Measurements from ENCODE around the gene NTNG2.
"Not testable (repeated sequence)": the region's sequence is repeated elsewhere in the genome, so short reads cannot be mapped to it uniquely, and the experiment has no call there.

Gene NTNG2, protein sequence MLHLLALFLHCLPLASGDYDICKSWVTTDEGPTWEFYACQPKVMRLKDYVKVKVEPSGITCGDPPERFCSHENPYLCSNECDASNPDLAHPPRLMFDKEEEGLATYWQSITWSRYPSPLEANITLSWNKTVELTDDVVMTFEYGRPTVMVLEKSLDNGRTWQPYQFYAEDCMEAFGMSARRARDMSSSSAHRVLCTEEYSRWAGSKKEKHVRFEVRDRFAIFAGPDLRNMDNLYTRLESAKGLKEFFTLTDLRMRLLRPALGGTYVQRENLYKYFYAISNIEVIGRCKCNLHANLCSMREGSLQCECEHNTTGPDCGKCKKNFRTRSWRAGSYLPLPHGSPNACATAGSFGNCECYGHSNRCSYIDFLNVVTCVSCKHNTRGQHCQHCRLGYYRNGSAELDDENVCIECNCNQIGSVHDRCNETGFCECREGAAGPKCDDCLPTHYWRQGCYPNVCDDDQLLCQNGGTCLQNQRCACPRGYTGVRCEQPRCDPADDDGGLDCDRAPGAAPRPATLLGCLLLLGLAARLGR

DNA sequence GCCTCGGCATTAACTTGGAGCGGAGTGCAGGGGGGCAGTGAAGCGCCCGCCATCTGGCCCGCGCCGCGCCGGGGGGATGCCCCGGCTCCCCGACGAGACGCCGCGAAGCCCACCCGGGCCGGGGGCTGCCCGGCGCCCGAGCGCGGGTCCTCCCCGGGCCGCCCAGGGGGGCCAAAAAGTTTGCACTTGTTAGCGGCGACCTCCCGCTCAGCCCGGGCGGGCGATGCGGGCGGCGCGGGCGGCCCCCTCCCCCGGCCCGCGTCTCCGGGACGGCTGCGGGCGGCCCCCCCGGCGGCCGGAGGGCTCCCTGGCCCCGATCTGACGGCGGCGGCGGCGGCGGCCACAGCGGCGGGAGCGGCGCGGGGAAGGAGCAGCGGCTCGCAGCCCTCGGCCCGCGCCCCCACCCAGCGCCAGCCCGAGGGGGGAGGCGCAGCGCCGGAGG is at the start of gene NTNG2:
Gene NTNG2, plus strand, starts transcription at position 316 of the 442 bp plus-strand sequence. CDS start 4,774 bp downstream, outside the sequence.
- no peak for DNase-seq

DNA sequence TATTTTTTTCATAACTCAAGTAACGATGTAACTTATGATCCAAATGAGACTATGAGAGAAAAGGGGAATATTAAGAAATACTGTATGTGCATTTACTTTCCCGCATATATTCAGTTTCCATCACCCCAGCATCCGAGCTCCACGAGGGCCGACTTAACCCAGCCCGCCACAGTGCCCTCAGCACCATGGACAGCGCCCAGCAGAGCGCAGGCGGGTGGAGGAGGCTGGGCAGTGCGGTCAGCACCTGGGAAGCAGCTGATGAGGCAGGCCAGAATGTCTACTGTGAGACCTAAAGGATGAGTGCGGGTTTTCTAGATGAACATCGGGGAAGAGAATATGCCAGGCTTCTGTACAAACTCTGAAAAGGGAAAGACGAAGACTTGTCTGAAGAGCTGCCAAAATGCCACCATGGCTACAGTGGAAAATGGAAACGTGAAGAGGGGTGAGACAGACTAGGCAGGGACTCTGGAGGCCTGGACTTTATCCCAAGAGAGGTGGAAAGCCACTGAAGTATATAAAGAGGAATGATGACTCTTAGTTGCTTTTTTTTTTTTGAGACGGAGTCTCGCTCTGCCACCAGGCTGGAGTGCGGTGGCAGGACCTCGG is 47.7 kb upstream of the NTNG2 start:
- DNase-seq, result no peak

DNA sequence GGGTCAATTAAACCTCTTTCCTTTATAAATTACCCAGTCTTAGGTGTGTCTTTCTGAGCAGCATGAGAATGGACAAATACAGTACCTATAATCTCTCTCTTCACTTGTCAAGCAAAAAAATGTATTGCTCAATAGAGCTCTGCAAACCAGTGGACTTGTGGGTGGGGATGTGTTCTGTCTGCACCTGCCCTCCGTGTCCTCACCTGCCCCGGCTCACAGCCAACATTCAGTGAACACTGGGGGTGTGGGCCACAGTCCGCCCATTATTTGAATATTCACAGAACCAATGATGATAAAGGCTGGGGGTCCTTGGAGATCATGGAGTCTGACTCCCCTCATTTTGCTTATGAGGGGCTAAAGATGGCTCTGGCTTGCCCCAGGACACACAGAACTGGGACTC is 45.3 kb upstream of the NTNG2 start:
- DNase-seq, result no peak

DNA sequence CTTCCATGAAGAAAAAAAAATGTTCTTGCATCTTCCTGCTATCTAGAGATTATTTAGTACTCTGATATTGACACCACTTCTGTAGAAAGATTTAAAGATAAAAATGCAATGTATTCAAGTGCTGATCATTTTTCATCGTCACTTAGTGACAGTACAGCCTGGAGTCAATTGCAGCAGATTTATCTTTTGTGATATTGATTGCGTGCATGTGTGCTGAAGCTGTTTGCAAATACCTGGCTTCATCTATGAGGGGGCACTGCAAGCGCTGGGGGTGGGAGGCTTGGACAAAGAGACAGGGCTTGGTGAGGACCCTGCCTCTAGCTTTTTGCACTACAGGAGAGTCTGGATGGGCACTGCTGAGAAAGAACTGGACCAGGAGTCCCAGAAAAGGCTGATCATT is 44.2 kb upstream of the NTNG2 start:
- DNase-seq, result no peak

DNA sequence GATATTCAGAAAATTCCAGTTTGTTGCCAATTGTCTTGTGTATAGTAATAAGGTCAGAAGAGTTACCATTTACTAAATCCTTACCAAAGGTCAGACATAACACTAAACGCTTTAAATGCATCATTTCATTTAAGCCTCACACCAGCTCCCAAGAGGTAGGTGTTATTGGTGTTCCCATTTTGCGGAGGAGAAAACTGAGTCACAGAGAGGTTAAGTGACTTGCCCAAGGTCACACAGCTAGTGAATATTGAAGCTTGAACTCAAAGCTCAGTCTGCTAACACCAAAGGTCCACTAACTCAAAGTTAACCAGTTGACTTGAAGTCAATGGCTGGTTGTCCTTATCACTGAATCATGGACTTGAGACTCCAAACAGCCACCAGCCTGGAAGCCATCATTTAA is 40.8 kb upstream of the NTNG2 start:
- DNase-seq, result no peak

DNA sequence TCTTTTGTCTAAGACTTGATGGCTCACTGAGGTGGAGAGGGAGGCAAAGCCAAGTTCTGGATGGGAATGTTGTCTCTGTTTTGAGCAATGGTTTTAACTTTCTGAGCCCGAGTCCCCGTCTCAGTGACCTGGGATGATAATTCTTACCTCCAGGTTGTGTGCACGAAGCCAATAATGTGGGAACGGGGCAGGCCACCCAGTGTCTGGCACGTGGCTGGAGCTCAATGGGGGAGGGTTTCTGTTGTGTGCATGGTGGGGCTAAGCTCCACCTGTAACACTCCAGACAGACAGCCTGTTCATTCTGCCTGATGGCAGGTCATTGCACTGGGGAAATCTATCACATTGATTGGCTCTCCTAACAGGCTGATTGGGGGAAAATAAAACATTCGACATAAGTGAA is 37.1 kb upstream of the NTNG2 start:
- DNase-seq, result no peak

DNA sequence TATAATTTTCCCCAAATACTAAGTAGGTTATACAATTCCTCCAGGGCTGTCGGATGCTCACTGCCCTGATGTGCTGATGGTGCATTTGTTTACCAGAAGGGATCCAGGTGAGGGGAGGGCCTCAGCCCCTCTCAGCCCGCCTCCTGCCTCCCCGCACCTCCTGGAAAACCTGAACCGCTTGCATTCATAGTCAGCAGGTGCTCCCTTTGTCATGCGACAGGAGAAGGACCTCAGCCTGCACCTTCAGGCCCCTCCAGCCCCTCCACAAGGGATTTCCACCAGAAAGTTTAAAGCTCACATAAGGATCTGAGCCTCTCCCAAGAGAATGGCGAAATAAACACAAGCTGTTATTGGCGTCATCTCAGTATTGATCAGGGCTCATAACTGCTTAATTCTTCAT is 36.5 kb upstream of the NTNG2 start:
- no peak for DNase-seq

DNA sequence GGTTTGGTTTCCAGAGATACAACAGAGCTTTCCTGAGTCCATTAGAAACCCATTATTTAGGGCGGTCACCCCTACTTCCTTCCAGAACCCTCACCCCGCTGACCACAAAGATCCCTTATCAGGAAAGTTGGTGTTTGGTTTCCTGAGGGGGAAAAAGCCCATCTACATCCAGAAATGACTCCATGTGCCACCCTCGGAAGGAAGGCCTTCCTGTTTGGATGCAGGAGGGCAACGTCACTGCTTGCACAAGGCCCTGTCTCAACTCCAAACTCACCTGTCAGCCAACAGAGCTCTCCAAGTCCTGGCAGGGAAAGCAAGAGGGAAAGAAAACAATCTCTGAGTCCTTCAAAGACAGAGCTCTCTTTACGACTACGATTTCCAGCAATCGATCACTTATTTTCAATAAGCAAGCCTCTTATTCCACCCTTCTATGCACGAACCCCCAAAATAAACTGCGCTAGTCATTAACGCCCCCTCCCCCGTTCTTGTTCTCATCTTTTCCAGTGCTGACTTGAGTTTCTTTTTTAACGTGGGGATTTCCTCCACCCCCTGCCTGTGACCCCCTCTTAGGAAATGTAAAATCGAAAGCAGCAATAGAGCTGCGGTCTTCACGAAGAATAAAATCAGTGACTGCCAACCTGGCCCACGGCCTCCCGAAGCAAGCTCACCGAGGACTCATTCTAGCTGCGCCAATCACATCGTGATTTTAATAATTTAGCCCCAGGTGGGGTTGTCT is 35.7 kb upstream of the NTNG2 start:
- no peak for DNase-seq

DNA sequence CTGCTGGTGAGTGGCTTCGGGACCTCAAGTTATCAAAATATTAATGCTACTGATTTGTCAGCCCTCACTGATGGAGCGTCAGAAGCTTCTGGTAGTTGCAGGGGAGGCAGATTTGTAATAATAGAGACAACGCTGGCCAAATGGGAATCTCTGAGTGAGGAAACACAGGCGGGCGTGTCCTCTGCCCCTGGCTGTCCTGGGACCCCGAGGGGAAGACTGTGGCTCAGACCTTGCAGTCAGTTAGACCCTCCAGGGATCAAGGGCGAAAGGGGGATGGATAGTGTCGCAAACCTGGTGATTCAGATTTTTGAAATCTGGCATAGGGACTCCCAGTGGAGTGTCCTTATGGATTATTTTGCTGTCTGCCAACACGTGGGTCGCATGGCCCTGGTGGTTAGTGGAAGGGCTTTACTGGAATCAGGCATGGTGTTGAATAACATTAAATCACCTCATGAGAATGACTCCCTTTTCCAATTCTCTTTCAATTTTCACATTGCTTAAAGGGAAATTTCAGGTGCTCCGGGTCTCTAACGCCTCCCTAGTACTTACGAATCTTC is 35.1 kb upstream of the NTNG2 start:
- DNase-seq, result no peak

DNA sequence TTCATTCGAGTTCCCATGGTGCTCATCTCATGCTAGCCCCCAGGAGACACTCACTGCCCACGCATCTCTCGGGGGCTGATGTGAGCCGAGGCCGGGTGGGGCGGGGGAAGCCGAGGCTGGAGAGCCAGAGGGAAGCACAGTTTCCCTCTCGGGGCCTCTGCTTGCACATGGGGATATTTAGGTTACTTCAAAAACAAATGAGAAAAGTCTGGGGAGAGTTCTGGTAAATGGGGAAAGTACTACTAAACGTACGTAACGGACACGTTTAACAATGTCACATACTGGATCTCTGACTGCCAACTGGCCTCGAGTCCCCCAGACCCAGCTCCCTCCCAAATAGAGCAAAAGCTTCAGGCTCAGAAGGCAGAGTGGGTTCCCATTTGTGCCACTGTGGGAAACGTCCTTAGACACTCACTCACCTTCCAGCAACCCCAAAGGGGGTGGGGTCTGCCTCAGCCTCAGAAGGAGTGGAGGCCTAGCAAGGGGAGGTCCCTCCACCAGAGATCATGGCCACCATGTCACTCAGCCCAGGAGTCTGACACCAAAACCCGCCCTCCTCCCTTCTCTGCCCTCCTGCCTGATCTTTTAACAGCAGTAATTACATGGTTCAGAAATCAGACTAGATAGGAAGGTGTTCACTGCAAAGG is 33.8 kb upstream of the NTNG2 start:
- DNase-seq, result no peak

DNA sequence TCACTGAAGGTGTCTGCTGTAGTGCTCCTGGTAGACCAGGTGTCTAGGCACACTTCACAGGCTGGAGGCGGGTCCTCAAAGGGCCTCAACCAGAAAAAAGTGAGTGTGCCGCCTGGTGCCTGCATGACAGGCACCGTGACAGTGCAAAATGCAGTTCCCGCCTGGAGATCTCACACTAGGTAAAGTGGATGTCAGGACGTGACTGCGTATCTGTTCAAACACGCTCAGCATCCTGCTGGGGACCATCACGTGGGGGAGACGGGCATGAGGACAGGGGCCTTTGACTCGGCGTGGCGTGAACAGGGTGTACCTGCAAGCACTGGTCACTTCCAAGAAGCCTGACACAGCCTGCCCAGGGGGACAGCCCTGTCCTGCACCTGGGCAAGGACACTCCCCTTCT is 32.3 kb upstream of the NTNG2 start:
- no peak for DNase-seq

DNA sequence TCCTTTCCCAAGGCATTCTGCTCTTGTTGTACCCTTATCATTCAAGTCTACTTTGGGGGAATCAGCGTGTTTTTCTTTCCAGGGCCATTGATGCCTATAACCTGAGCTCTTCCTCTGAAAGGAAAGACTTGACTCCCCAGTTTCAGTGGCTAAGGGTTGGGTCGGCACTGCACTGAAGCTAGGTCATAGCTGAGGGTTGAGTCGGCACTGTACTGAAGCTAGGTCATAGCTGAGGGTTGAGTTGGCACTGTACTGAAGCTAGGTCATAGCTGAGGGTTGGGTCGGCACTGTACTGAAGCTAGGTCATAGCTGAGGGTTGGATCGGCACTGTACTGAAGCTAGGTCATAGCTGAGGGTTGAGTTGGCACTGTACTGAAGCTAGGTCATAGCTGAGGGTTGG is 27.8 kb upstream of the NTNG2 start:
- not testable (repeated sequence) for DNase-seq

DNA sequence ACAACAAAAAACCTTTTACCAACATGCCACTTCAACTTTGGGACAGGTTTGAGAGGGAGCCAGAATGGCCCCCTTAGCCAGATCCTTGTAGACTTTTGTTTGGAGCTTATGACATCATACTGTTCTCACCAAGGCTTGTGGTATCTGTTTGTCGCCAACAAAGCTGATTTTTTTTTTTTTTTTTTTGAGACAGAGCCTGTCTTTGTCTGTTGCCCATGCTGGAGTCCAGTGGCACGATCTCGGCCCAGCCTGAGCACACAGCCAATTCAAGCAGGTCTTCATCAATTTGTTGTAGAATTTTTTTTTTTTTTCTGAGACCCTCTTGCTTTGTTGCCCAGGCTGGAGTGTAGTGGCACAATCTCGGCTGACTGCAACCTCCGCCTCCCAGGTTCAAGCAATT is 26.4 kb upstream of the NTNG2 start:
- no peak for DNase-seq

DNA sequence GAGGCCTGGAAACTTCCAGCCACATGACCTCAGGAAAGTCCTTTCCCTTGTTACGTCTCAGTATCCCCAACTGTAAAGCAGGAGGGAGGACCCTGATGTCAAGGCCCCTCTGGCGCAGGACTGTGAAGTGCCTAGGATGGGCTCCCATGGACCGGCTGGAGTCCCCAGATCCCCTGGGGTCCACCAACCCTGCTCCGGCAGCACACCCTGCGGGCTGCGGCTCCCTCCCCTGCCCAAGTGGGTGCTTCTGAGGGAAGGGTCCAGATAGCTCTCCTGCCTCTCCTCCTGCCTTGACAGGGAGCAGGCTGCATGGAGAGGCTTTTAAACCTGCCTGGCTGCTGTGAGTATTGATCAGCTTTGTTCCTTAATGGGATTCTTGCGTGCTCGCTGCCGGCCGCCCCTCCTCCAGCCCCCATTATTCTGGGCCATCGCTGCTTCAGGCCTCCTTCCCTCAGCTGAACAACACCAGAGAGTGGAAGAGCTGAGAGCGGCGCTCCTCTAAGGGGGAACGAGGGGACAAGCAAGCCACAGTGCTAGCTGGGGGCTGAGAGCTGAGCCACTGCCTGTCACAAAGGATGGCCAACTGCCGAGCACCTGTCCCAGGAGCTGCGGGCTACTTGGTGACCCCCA is 25.6 kb upstream of the NTNG2 start:
- DNase-seq, result no peak

DNA sequence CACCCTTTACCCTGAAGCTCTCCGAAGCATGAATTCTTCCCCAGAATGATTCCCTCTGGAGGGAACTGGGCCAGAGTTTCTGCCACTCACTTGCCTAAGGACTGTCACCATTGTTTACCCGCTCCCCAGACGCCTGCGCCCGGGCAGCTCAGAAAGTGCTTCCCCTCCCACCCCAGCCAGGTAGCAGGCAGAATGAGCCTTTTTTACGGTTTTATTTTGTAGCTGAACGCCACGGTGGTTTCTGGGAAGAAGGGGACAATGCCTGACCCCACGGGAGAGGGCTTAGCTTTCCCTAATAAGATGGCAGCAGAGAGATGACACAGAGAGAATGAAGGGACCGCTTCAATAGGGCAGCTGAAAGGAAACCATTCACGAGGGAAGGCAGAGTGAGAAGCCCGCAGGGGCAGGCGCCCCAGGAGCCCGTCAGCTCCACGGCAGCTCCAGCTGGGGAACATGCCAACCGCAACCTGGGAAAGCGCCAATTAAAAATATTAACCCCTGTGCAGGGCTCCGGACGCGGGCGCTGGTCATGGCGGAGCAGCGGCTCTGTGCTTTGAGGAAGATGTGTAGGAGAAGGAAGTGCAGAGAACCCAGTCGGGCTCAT is 20.4 kb upstream of the NTNG2 start:
- no peak for DNase-seq

DNA sequence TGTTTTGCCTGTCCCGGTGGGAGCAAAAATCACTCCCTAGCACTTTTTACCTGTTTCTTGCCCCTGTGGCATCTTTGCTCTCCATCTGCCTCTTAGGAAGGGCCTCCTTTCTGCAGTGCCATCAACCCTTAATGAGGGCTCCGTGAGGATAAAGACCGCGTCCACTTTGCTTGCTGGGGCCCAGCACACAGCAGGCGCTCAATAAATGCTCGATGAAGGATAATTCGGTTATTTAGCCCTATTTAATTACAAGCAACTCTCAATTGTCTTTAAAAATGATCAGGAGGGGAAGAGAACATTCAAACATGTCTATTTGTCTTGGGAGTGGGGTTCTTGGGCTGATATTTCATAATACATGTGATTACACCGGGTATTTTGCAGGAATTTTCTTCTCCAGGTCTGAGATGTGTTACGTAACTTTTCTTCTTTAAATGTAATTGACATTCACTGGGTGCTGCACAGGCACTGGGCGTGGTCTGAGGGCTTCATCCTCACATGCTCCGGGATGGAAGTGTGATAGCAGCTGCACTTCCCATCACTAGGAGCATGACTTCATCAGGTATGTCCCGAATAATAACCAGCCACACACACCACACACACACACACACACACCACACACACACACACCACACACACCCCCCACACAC is 19.8 kb upstream of the NTNG2 start:
- DNase-seq, result no peak

DNA sequence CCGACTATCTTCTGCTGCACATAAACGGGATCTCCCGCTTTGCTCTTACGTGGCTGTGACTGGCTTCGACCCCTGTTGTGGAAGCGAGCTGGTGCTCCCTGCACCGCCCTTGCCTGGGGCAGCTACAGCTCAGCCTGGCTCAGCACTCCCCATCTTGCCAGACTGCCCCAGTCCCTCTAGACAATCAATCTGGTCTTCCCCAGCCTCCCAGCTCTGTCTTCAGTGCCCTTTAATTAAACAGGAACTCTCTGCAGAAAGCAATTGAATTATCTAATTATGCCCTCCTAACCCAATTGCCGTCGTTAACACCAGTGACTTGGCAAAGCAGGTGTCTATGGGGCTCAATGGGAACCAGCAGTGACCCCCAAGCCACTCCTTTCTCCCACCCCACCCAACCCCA is 18.9 kb upstream of the NTNG2 start:
- DNase-seq, result no peak

DNA sequence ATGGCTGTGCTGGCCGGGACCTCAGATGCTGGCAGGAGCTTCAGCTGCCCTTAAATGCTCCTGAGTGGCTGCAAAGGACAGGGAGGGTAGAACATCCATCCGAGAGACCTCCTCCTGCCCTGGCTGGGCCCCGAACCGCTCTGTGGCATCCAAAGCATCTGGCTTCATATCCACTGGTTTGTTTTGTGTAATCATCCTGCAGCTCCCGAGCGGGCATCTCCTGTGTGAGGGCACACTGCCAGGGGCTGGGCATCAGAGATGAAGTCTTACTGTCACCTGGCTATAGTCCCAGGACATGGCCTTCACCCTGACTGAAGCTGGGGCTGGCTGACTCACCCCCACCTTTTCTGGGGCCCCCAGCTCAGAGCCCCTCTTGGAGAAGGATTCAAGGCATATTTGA is 18.5 kb upstream of the NTNG2 start:
- no peak for DNase-seq

DNA sequence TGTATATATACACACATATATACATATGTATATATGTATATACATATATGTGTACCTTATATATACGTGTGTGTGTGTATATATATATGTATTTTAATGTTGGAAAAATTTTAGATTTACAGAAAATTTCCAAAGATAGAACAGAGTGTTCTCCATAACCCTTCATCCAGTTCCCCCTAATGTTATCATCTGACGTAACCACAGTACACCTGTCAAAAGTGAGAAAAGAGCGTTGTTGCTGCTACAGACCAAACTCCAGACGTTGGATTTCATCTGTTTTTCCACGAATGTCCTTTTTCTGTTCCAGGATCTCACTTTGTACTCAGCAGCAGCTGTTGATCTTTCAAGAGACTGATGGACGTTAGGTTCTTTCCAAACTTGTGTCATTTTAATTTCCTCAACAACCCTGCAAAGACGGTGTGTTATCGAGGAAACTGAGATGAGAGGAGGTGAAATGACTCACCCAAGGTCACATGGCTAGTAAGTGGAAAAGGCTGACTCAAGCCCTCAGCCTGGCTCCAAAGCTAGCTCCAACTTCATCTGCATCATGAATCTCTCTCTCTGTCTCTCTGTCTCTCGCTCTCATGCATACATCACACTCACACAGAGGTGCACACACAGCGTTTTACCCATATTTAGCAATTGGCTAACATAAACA is 17.0 kb upstream of the NTNG2 start:
- DNase-seq, result no peak

DNA sequence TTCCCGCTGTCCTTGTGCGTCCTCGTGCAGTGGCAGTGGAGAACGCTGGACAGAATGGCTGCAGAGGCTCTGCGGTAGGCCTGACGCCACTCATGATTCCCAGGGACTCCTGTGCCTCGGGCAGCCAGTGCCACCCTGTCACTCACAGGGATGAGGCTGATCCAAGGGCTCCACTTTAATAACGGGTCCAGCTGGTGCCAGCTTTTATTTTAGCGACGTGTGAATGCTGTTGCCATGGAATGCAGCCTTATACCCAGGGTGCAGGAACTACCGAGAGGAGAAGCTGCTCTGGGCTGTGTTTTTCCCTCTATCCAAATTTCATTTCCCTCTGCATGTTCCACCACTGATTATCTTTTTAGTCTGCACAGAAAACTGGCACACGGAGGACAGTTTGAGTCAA is 15.8 kb upstream of the NTNG2 start:
- DNase-seq, result no peak

DNA sequence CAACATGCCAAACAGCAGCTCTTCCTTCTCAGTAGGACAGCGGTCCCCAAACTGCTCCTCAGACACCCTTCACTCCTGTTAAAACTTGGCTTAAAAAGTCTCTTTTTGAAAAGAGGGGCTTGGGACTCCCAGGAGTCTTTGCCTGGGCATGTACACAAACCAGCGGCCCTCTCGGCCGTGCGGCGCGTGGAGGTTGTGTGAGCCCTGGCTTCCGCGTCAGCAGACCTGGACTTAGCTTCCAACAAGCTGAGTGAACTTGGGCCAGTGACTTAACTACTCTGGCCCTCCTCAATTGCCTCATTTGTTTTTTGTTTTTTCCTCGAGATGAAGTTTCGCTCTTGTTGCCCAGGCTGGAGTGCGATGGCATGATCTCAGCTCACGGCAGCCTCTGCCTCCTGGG is 15.3 kb upstream of the NTNG2 start:
- no peak for DNase-seq
